Measurements from ENCODE around the gene GALP. TPM values are rescaled to one million over a fixed set of nuclear protein-coding genes. Genes with fewer than 3 reads are reported as not detected.

GALP gene
- total RNA-seq, 1 donor from 2014 or later: not detected

DNA sequence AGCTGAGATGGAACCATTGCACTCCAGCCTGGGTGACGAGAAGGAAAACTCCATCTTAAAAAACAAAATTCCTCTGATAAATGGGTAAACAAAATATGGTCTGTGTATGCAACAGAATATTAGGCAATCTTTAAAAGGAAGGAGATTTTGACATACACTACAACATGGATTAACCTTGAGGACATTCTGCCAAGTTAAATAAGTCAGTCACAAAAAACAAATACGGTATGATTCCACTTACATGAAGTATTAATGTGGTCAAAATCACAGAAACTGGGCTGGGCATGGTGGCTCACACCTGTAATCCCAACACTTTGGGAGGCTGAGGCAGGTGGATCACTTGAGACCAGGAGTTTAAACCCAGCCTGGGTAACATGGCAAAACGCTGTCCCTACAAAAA, 37.7 kb upstream of the GALP start:
- no peak for DNase-seq (ENCODE audit: low read depth)
- no peaks in the 10 kb centered on the region for H3K9me3 Mint-ChIP-seq (ENCODE audit: unreplicated experiment)
- H3K79me2 ChIP-seq (ENCODE audit: insufficient read depth, low read length): peaks cover 15% of the 10 kb centered on the region
- H3K9me3 ChIP-seq (ENCODE audit: insufficient read depth, low read depth, low read length): no peaks in the 10 kb centered on the region
- H3K36me3 Mint-ChIP-seq (ENCODE audit: low read depth, unreplicated experiment): no peaks in the 10 kb centered on the region
- H3K4me3 ChIP-seq (ENCODE audit: insufficient read depth, low read depth, low read length): no peak overlapping the region
- no peak overlapping the region for H3K27ac Mint-ChIP-seq (ENCODE audit: unreplicated experiment)
- H3K4me2 ChIP-seq (ENCODE audit: low read length): no peak overlapping the region
- no peak overlapping the region for H3K9ac ChIP-seq (ENCODE audit: low read length)
- no peaks in the 10 kb centered on the region for H3K27me3 ChIP-seq (ENCODE audit: insufficient read depth, low read length)
- H3K4me3 Mint-ChIP-seq (ENCODE audit: unreplicated experiment): no peak overlapping the region
- H4K20me1 ChIP-seq (ENCODE audit: insufficient read depth, low read length): no peaks in the 10 kb centered on the region
- H2AFZ ChIP-seq (ENCODE audit: low read depth, low read length): no peak overlapping the region
- no peaks in the 10 kb centered on the region for H3K36me3 ChIP-seq (ENCODE audit: insufficient read depth, low read length)
- peaks cover 7% of the 10 kb centered on the region for H3K4me1 ChIP-seq (ENCODE audit: insufficient read depth, low read length)
- H3K27ac ChIP-seq (ENCODE audit: low read depth, low read length): no peak overlapping the region
- no peak for TF ChIP-seq EZH2 (IDR thresholded peaks at IDR 0.05; ENCODE audit: insufficient read depth, low read length)
- TF ChIP-seq, protein P1, sequence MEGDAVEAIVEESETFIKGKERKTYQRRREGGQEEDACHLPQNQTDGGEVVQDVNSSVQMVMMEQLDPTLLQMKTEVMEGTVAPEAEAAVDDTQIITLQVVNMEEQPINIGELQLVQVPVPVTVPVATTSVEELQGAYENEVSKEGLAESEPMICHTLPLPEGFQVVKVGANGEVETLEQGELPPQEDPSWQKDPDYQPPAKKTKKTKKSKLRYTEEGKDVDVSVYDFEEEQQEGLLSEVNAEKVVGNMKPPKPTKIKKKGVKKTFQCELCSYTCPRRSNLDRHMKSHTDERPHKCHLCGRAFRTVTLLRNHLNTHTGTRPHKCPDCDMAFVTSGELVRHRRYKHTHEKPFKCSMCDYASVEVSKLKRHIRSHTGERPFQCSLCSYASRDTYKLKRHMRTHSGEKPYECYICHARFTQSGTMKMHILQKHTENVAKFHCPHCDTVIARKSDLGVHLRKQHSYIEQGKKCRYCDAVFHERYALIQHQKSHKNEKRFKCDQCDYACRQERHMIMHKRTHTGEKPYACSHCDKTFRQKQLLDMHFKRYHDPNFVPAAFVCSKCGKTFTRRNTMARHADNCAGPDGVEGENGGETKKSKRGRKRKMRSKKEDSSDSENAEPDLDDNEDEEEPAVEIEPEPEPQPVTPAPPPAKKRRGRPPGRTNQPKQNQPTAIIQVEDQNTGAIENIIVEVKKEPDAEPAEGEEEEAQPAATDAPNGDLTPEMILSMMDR (IDR thresholded peaks at IDR 0.05; ENCODE audit: insufficient read depth, low read depth, low read length): no peak
- H3K27me3 Mint-ChIP-seq (ENCODE audit: low read depth, unreplicated experiment): no peaks in the 10 kb centered on the region
- peaks cover 10% of the 10 kb centered on the region for H3K4me1 Mint-ChIP-seq (ENCODE audit: low read depth, unreplicated experiment)
- FAIRE-seq: no peak

DNA sequence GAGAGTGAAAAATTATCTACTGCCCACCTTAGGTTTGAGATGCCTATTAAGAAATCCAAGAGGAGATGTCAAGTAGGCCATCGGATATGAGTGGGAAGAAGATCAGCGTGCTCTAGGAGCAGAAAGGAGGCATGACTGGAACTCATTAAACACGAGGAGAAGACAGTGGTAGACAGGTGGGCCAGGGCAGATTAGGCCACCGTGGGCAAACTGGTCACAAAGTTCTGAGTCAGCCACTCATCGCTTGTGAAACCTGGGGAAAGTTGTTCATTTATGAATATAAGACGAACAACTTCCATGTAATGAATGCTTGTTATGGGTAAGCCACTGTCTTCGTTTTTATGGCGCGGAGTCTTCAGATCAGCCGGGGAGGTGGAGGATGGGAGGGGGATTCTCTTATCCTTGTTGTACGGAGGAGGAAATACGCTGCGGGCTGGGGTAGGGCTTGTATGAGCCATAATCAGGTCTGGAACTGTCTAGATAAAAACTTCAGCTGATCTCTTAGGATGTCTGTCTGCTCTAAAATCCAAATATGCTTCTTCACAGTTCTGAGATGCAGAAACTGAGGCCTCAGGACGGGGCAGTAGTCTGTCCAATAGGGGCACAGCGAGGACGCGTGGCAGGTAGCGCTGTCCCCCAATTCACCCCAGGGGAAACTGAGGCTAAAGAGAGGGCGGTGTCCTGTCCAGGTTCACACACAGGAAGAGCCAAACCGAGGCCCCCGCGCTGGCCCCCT, 35.8 kb upstream of the GALP start:
- H3K4me2 ChIP-seq (ENCODE audit: low read length): peak overlapping the region; percentile 97
- H3K27me3 ChIP-seq (ENCODE audit: insufficient read depth, low read length): no peaks in the 10 kb centered on the region
- FAIRE-seq (no peak), DNase-seq (ENCODE audit: low read depth) (no peak)
- Mint-ChIP-seq H3K27me3 (ENCODE audit: low read depth, unreplicated experiment) (no peaks in the 10 kb centered on the region), H3K36me3 (ENCODE audit: low read depth, unreplicated experiment) (no peaks in the 10 kb centered on the region), H3K9me3 (ENCODE audit: unreplicated experiment) (no peaks in the 10 kb centered on the region), H3K27ac (ENCODE audit: unreplicated experiment) (peak overlapping the region; percentile 49), H3K4me3 (ENCODE audit: unreplicated experiment) (peak overlapping the region; percentile 84), H3K4me1 (ENCODE audit: low read depth, unreplicated experiment) (peaks cover 9% of the 10 kb centered on the region)
- H3K36me3 ChIP-seq (ENCODE audit: insufficient read depth, low read length): no peaks in the 10 kb centered on the region
- H3K9ac ChIP-seq (ENCODE audit: low read length): peak overlapping the region; percentile 83
- no peaks in the 10 kb centered on the region for H3K9me3 ChIP-seq (ENCODE audit: insufficient read depth, low read depth, low read length)
- peaks cover 8% of the 10 kb centered on the region for H3K4me1 ChIP-seq (ENCODE audit: insufficient read depth, low read length)
- H3K79me2 ChIP-seq (ENCODE audit: insufficient read depth, low read length): peaks cover 33% of the 10 kb centered on the region
- TF ChIP-seq, protein P1 (IDR thresholded peaks at IDR 0.05; ENCODE audit: insufficient read depth, low read depth, low read length): no peak
- TF ChIP-seq EZH2 (IDR thresholded peaks at IDR 0.05; ENCODE audit: insufficient read depth, low read length): no peak
- peaks cover 9% of the 10 kb centered on the region for H4K20me1 ChIP-seq (ENCODE audit: insufficient read depth, low read length)
- peak overlapping the region; percentile 61 for H3K27ac ChIP-seq (ENCODE audit: low read depth, low read length)
- peak overlapping the region; percentile 74 for H3K4me3 ChIP-seq (ENCODE audit: insufficient read depth, low read depth, low read length)
- H2AFZ ChIP-seq (ENCODE audit: low read depth, low read length): peak overlapping the region; percentile 90
